GM18502 (cell line): Measurements from ENCODE around the gene H2AZ1.
"Not testable (repeated sequence)": the region's sequence is repeated elsewhere in the genome, so short reads cannot be mapped to it uniquely, and the experiment has no call there.

Experiments
- ATAC-seq: cut with Tn5 transposase; IDR thresholded peaks from one replicate; pipeline ENCODE4 v1.9.1; 2021; ENCODE audit warnings: mild to moderate bottlenecking; ENCODE audit not compliant: unreplicated experiment, poor library complexity

H2AZ1 gene

DNA sequence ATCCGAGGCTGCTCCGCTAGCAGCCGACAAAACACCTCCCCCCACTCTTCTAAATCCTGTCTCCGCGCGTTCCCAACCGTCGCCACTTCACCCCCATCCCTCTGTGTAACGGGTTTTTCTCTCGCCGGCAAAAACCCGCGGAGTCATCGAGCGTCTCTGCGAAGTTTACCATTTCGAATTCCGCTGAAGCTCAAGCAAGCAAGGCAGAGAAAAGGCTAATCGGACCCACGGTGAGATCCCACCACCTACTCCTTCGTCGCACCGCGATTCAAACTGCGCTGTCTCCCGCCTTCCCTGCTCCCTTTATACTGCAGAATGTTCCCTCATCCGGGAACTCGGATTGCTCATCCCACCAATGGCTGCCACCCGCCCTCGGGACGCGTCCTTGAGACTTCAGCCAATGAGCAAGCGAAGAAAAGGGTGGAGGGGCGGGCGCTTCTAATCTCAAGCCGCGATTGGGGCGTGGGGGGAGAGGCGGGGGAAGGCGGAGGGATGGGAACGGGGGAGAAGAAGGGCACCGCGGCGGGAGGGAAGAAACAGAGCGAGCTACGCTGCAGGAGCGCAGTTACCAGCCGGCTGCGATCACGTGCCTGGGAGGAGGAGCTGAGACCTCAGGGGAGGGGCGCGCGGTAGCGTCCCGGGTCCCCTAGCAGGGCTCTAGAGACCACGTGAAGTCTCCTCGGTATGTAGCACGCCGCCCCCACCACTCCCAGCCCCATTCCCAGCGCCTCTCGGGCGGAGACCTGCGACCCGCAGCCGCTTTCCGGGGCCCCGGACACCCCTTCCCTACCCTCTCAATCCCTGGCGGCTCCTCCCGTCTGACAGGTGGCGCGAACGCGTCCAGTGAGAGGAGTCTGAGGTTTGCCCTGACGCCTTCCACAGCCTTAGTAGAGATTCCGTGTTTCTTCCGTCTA, at the start of gene H2AZ1:
TSS of gene H2AZ1 (minus strand) at position 277 of the 914 bp plus-strand sequence. CDS start at position 172, 105 bp downstream.
- peak; percentile 70 for ATAC-seq

DNA sequence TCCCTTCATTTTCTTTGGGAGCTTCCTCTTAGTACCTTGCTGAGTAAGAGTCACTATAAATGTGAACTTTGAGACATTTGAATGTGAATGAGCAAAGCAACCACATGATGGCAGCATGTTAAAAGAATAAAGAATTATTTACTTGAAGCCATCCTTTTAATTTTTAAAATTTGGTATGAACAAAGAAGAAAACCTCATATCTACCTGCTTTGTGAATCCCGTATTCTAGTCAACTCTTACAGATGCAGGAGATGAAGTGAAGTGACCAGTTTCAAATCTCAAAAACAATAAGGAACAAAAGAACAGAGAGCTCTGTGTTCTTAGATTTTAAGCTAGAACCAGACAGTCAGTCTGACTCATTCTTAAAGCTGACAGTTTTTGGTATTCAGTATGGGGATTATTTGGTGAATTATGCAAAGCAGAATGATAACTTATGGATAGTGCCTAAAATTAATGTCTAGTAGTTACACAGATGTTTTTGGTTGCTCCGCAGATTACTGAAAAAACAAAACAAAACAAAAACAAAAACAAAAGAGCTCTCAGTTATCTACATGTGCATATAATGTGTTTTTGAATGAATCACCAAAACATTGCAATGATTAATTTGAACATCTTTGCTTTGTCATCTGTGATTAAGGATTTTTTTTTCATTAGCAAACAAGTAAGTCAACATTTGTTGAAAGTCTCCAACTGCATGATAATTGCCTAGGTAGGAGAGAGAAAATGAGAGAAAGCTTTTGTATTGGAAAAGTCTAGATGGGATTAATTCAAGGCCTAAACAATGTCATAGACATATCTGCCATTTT, 48.2 kb upstream of the H2AZ1 start:
- ATAC-seq, result peak; percentile 85

DNA sequence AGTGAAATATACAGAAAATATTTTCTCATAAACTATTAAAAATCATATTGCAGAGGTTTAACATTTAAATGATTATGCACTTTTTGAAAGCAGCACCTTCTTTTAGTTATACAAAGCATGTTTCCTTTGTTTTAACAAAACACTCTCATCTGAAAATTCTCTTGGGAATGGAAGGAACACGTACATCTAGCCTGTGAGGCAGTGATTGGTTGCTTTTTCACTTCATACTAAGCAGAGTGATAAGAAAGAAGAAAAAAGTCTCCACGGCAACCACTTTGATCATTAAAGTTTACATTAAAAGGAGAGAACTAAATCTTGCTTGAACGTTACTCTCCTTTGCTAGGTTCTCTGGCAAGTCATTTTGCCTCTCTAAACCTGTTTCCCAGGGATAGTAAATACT, 41.7 kb upstream of the H2AZ1 start:
- ATAC-seq, result no peak

DNA sequence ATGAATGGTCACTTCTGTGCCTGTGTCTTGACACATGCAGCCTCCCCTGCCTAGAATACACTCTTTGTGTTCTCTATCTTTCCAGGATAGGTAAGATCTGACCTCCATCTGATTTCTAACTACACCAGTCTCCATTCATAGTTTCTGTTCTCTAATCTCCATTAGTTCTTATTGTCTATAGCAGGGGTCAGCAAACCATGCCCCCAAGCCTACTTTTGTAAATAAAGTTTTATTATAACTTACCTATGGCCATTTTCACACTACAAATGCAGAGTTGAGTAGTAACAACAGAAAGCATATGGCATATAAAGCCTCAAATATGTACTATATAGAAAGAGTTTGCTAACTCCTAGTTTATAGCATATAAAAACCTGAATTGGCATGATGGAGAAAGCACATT, 37.6 kb upstream of the H2AZ1 start:
- no peak for ATAC-seq

DNA sequence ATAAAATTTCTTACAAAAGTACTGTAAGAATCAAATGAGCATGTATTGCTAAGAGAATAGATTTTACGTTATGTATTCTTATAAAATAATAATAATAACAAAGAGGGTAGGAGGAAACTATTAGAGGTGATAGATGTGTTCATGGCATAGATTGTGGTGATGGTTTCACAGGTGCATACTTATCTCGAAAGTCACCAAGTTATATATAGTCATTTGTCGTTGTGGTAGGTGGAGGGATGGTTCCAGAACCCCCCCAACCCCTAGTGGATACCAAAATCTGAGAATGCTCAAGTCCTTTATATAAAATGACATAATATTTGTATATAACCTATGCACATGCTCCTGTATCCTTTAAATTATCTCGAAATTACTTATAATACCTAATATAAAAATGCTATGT, 36.7 kb upstream of the H2AZ1 start:
- peak; percentile 77 for ATAC-seq

DNA sequence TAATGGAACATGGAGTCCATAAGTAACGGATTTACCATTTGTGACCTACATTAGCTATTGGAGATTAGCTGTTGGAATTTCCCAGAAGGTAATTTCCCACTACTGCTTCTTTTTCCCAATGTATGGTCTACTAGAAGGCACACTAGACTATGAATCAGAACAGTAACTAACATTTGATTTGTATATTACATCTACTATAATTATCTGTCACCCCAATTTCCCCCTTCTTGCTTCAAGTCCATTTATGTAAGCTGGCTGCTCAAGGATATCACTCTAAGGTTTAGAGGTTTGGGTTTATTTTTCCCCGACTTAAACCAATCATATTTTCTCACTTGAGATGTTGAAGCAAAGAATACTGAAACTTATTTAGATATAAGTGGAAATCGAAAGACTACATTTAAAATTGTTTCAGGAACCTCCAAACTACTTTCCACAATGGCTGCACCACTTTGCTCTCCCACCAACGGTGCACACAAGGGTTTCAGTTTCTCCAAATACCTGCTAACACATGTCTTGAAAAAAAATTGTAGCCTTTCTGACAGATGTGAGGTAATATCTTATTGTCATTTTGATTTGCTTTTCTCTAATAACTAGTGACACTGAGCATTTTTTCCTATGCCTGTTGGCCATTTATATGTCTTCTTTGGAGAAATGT, 33.3 kb upstream of the H2AZ1 start:
- peak; percentile 41 for ATAC-seq

DNA sequence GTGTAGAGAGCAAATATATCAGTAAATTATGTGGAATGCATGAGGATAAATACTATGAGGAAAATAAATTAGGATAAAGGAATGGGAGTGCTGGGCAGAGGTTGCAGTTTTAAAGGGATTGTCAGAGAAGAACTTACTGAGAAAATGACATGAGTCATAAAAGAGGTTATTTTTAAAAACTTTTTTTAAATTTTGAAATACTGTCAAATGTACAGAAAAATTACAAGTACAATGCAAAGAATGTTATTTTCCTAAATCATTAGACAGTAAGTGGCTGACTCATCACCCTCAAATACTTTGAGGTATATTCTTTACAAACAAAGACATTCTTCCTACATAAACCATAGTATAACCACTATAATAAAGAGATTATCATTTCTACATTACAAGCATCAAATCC, 29.8 kb upstream of the H2AZ1 start:
- no peak for ATAC-seq

DNA sequence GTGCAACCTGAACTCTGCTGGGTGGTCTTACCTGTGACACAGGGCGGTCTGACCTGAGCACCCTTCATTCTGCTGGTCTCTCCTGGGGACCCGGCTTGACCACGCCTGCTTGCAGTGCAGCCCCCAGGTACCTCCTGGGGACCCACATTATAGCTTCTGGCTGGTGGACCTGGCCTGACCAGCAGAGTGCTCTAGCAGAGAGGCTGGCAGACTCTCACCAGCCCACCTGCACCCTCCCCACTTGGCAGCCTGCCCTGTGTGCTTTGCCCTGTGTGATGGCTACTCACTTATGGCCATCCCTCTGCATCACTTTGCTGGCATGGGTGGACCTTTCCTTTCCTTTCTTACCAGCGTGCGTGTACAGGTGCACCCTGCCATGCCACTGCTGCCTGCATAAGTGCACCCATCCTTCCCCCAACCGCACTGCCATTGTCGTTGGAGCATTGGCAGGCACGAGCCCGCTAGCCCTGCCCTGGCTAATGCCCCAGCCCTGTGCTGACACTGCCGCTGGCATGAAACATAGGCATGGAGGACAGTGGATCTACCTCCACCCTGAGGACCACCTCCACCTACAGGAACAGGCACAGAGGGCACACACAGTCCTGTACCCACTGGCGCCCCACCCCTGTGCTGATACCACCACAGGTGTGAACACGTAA, 21.5 kb upstream of the H2AZ1 start:
- no peak for ATAC-seq

DNA sequence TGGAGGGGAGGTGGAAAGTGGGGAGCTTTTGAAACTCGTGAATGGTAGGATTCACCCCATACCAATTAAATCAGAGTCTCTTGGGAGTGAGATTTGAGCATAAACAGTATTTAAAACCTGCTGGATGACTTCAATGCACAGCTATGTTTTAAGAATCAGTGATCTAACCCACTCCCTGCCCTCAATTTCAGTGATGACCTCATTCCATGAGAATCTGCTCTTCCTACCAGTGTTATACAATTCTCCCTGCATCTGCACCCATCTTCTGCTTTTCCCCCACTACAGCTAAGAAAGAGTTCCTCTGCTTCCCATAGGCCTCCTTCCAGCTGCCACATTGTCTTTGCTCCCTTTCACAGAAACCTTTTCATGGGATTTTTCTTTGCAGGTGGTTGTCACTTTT, 18.3 kb upstream of the H2AZ1 start:
- no peak for ATAC-seq

DNA sequence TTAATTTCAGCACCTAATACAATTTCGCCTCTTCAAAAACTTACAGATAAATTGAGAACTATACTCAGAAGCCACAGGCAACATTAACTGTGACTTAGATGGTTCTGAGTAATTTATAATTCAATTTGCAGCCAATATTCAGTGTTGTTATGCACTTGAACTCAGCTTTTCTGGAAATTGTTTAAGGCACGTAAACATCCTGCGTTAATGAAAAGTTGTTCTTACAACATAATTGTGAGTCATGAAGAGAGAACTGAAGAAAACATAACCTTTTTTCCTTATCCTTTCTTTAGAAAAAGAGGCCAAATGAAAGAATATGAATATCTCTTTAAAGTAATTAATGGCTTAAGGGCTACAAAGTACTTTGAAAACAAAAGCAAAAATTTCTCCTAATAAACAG, 16.6 kb upstream of the H2AZ1 start:
- ATAC-seq, result no peak

DNA sequence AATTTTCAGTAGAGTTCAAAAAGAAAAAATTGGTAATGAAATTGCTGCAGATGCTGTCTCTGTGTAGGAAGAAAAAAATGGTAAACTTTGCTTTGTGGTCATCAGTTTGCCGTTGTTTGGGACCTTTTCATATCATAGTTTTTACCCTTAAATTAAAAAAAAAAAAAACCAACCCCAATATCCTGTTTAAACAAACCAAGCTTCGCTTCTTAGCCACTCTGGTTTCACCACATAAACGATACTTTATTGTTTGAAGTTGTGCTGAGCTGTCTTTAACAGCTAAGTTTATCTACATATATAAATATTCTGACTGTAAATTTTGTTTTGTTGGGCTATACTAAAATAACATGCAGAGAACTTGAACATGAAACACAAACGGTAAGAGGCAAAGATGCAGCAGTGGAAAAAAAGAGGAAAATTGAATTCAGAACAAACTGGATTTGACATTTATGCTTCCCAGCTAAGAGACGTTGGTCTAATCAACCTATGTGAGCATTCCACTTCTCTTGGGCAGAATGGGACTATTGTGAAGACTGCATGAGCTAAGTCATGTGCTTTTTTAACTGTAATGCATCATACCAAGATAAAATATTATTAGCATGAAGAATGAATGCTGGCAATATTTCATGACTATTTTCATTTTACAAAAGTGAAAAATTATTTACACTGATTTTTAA, 15.7 kb upstream of the H2AZ1 start:
- no peak for ATAC-seq

DNA sequence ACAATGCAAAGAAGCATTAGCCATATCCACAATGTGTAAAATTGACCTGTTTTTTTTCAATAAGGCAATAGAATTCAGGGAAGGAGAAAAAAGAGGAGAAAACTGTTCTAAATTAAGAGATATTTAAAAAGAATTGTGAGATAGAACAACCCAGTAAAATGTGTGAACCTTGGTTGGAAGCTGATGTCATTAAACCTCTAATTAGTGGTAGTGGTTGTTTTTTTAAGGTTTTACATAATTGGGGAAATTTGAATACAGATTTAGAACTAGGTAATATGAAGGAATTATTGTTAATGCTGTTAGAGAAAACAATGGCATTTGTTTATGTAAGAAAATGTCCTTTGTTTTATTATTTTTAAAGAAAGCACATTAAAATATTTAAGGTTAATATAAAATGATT, 15.1 kb upstream of the H2AZ1 start:
- no peak for ATAC-seq

DNA sequence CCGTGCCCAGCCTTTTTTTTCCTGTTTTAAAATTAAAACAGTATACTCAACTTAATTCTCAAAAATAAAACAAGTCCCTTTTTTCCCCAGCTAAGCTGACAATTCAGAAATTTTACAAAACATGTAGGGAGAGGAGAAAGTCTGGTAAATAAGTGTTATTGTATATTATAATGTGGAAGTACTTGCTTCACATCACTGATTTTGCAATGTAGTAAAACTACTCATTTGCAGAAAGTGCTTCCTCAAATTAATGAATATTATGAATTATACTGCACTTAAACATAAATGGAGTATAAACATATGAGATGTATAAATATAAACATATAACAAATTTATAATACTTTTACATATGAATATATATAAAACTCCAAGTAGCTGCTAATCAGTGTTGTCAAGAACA, 11.6 kb upstream of the H2AZ1 start:
- ATAC-seq, result no peak

DNA sequence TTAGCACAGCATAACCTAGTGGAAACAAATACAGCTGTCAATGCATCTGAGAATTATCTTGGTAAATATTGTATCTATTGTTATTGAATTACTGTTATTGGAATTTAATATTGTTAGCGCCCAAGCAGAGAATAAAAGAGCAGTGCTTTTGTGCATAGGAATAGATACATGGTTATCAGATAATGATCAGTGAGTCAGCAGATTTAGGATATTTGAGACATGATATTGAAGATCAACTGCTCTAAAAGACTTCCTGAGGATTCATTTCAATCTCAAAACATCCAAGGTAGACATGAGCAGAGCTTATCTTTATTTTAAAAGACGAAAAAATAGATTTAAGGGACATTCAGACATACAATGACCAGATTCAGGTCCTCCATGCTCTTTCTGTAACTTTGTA, 10.6 kb upstream of the H2AZ1 start:
- no peak for ATAC-seq

DNA sequence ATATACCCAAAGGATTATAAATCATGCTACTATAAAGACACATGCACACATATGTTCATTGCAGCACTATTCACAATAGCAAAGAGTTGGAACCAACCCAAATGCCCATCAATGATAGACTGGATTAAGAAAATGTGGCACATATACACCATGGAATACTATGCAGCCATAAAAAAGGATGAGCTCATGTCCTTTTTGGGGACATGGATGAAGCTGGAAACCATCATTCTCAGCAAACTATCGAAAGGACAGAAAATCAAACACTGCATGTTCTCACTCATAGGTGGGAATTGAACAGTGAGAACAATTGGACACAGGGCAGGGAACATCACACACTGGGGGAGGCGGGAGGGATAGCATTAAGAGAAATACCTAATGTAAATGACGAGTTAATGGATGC, 8.1 kb upstream of the H2AZ1 start:
- ATAC-seq, result not testable (repeated sequence)

DNA sequence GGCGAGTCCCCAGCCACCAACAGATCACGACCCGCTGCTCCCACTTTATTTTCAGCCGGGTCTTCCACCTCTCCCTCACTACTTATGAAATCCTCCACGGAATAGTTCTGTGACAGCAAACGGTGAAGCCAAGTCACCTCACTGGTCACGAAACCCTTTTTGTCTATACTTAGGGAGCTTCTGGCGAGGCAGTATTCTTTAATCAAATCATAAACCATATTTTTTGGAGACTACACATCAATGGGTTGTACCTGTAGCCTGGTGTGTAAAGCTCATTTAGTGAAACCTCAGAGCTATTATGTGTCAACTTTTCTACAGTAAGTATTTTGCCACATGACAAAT, 809 bp upstream of the H2AZ1 start:
- ATAC-seq, result no peak

DNA sequence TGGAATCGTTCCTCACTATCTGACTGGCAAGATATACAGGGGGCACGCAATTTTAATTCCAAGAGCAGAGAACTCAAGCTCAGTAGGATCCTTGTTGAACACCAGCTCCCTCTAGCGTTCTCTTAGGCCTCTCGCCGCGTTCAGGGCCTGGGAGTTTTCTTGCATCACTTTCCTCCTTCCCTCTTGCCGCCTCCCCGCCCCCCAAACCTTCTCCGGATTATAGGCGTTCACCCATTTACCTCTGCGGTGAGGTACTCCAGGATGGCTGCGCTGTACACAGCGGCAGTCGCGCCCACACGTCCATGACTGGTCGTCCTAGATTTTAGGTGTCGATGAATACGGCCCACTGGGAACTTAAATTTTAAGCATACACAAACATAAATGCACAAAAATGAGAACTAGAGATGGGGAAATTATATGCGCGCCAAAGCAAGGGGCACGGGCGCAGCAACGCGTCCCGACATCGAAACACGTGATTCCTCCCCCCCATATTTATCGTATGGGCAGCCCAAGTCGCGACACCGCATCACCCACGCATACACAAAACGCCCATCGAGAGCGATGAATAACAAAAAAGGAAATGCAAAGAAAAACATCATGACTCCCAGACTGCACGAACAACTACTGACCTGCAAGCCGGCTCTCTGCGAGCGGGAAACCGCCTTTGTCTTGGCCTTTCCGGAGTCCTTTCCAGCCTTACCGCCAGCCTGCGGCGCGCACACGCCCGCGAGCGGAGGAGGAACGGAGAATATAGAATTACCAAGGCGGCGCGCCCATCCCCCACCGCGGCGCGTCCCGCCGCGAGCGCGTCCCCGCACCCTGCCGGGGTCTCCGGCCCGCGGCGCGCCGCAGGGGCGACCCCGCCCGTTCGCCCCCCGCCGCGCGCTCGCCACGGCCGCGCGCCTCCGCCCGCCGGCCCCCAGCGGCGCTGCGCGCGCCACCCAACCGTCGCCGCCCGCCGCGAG, 759 bp downstream of the H2AZ1 start:
- ATAC-seq, result peak; percentile 30

DNA sequence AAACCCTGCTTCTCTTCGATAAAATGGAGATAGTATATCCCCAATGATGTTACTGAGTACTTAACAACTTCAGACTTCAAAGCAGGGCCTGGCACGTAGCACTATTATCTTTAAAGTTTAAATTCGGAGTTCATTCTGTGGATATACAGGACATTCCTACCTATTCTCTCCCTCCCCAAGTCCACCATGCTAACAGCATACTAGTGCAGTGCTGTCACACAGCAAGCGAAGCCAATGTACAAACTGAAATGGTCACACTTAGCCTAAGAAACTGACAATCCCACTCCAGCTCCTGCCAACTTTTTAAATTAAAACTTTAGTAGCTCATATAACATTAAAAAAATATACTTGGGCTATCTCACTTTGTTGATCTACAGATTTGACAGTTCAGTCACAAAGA, 2.5 kb downstream of the H2AZ1 start:
- no peak for ATAC-seq

DNA sequence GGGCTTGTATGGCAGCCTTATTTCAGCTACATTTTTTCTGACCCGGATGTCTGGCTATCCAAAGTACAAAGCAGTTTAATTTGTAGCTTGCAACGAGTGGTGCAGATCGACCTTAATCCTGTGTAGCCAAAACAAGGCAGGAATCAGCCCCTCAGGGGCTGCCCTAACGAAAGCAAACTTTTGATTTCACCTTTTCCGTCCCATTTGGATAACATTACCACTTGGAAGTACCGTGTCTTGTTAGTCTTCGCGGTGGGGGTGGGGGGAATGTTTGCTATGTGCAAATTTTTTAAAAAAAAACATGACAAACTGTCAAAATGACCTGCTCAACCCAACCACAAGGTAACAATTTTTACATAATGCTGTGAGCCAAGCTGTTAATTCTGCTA, 2.9 kb downstream of the H2AZ1 start:
- no peak for ATAC-seq
